Naive thymus-derived CD8-positive, alpha-beta T cell (primary cell): Measurements from ENCODE around the gene ERGIC3. TPM values are rescaled to one million over a fixed set of nuclear protein-coding genes. Genes with fewer than 3 reads are reported as not detected.

Experiments used
- ATAC-seq, 2 donors: fragments of 150-1000 bp; cut with Tn5 transposase in 1 of 2; sonication (Bioruptor Pico), chemical (Tn5 transposase) in 1 of 2; 1 replicate in 1 of 2; 2 replicates in 1 of 2; pipeline ENCODE4 v1.10.0; 2021; ENCODE audit warnings: mild to moderate bottlenecking in 2 of 2, moderate library complexity in 2 of 2
- POLR2A ChIA-PET: fragments of 350-600 bp; sonication (Branson Sonifier 250); formaldehyde crosslinking; loops from one replicate; lab custom pipeline; 2021; ENCODE audit warnings: antibody characterized with exemption; lab: Charles Lee
- DNase-seq, 10 donors: peaks; one replicate each; pipeline versions ENCODE4 v3.0.0 to v3.0.0-alpha.2; 2020 to 2022
- H3K27ac Mint-ChIP-seq, 10 donors: one replicate each; pipeline ENCODE4 v1.8.0; 2020 to 2022; ENCODE audit warnings: mild to moderate bottlenecking in 10 of 10, mixed read lengths in 10 of 10, moderate library complexity in 4 of 10, inconsistent platforms in 1 of 10
- H3K27me3 Mint-ChIP-seq, 5 donors: one replicate each; pipeline ENCODE4 v1.8.0; 2021 to 2022; ENCODE audit warnings: mixed read lengths in 5 of 5
- H3K36me3 Mint-ChIP-seq, 3 donors: one replicate each; pipeline ENCODE4 v1.8.0; 2020 to 2022; ENCODE audit warnings: mixed read lengths in 3 of 3, mild to moderate bottlenecking in 2 of 3, inconsistent platforms in 1 of 3
- H3K4me1 Mint-ChIP-seq, 4 donors: one replicate each; pipeline ENCODE4 v1.8.0; 2021 to 2022; ENCODE audit warnings: mixed read lengths in 4 of 4
- H3K4me3 Mint-ChIP-seq, 10 donors: one replicate each; pipeline ENCODE4 v1.8.0; 2020 to 2022; ENCODE audit warnings: mild to moderate bottlenecking in 10 of 10, mixed read lengths in 10 of 10, moderate library complexity in 6 of 10, inconsistent platforms in 1 of 10
- H3K9me3 Mint-ChIP-seq, 9 donors: one replicate each; pipeline ENCODE4 v1.8.0; 2020 to 2022; ENCODE audit warnings: mixed read lengths in 9 of 9, mild to moderate bottlenecking in 3 of 9, inconsistent platforms in 1 of 9, moderate library complexity in 1 of 9
- polyA plus RNA-seq, 3 donors: library from polyadenylated mRNA; unstranded; fragments of 300-500 nt; fragmentation: Illumina TruSeq; gene quantifications; one replicate each; pipeline ENCODE4 v1.2.3, GENCODE V29; 2021
- total RNA-seq, 8 experiments: library from RNA in 2 of 8; stranded (reverse) in 2 of 8; gene quantifications; one replicate each; pipeline ENCODE4 v1.2.3 and lab custom pipeline; 2021 to 2026

The ERGIC3 gene
- total and polyA plus RNA-seq, 5 experiments from 2014 or later: 129 to 150 (median 149) TPM

GRCh38 chr20:35588397-35588796 is 46.5 kb downstream of the ERGIC3 start:
- DNase-seq (no peak), ATAC-seq (no peak)
- no peaks in the 10 kb centered on the region for H3K4me1 Mint-ChIP-seq
- H3K36me3 Mint-ChIP-seq: no peaks in the 10 kb centered on the region
- peaks cover 0 to 2% (median 0%) of the 10 kb centered on the region in 5 donors for H3K27me3 Mint-ChIP-seq
- H3K9me3 Mint-ChIP-seq: peaks cover 0 to 5% (median 0%) of the 10 kb centered on the region in 9 donors
- no peak overlapping the region for H3K4me3 Mint-ChIP-seq
- H3K27ac Mint-ChIP-seq: peak overlapping the region in 1 of 10 donors; percentile 33
- POLR2A ChIA-PET: no interaction called here

- H3K9me3 Mint-ChIP-seq: no peaks in the 10 kb centered on the region
- H3K27me3 Mint-ChIP-seq: peaks cover 0 to 3% (median 0%) of the 10 kb centered on the region in 5 donors
- ATAC-seq (no peak), DNase-seq (no peak)
- H3K4me1 Mint-ChIP-seq: no peaks in the 10 kb centered on the region
- POLR2A ChIA-PET: interaction anchor here (0.7 kb wide), 1 partner anchor 36 kb away, joined by 3 read pairs; no protein-coding TSS in a partner anchor
- no peak overlapping the region for H3K27ac Mint-ChIP-seq
- H3K36me3 Mint-ChIP-seq: no peaks in the 10 kb centered on the region
- H3K4me3 Mint-ChIP-seq: no peak overlapping the region
Observed at GRCh38 chr20:35592339-35592974, 50.6 kb downstream of the ERGIC3 start.

GRCh38 chr20:35595456-35595855 is 53.6 kb downstream of the ERGIC3 start:
- POLR2A ChIA-PET: no interaction called here
- H3K4me1 Mint-ChIP-seq: peaks cover 0 to 1% (median under 1%) of the 10 kb centered on the region in 4 donors
- no peak for ATAC-seq
- no peaks in the 10 kb centered on the region for H3K36me3 Mint-ChIP-seq
- H3K4me3 Mint-ChIP-seq: no peak overlapping the region
- DNase-seq: no peak
- H3K27ac Mint-ChIP-seq: no peak overlapping the region
- H3K27me3 Mint-ChIP-seq: peaks cover 0 to 6% (median 4%) of the 10 kb centered on the region in 5 donors
- no peaks in the 10 kb centered on the region for H3K9me3 Mint-ChIP-seq

- peaks cover 0 to 9% (median 4%) of the 10 kb centered on the region in 5 donors for H3K27me3 Mint-ChIP-seq
- POLR2A ChIA-PET: no interaction called here
- H3K4me3 Mint-ChIP-seq: no peak overlapping the region
- no peak for ATAC-seq
- peaks cover 0 to 5% (median 3%) of the 10 kb centered on the region in 4 donors for H3K4me1 Mint-ChIP-seq
- DNase-seq: no peak
- H3K9me3 Mint-ChIP-seq: no peaks in the 10 kb centered on the region
- no peak overlapping the region for H3K27ac Mint-ChIP-seq
- H3K36me3 Mint-ChIP-seq: no peaks in the 10 kb centered on the region
Observed at GRCh38 chr20:35595901-35596300, 54.0 kb downstream of the ERGIC3 start.

GRCh38 chr20:35597186-35597585 is 55.3 kb downstream of the ERGIC3 start:
- Mint-ChIP-seq H3K4me3 (no peak overlapping the region), H3K4me1 (peaks cover 0 to 13% (median 12%) of the 10 kb centered on the region in 4 donors), H3K36me3 (no peaks in the 10 kb centered on the region), H3K9me3 (no peaks in the 10 kb centered on the region), H3K27me3 (peaks cover 0 to 14% (median 4%) of the 10 kb centered on the region in 5 donors), H3K27ac (no peak overlapping the region)
- no peak for DNase-seq
- no peak for ATAC-seq
- POLR2A ChIA-PET: no interaction called here

- H3K4me3 Mint-ChIP-seq: peak overlapping the region in 2 of 10 donors; percentile 15
- DNase-seq (no peak), ATAC-seq (no peak)
- H3K36me3 Mint-ChIP-seq: no peaks in the 10 kb centered on the region
- H3K4me1 Mint-ChIP-seq: peaks cover 1 to 17% (median 14%) of the 10 kb centered on the region in 4 donors
- H3K9me3 Mint-ChIP-seq: no peaks in the 10 kb centered on the region
- peaks cover 3 to 24% (median 7%) of the 10 kb centered on the region in 5 donors for H3K27me3 Mint-ChIP-seq
- POLR2A ChIA-PET: interaction anchor here (0.7 kb wide), 1 partner anchor 51 kb away, joined by 3 read pairs; no protein-coding TSS in a partner anchor
- H3K27ac Mint-ChIP-seq: peak overlapping the region in 1 of 10 donors; percentile 57
Observed at GRCh38 chr20:35598476-35598875, 56.6 kb downstream of the ERGIC3 start.

- peaks cover 3 to 25% (median 7%) of the 10 kb centered on the region in 5 donors for H3K27me3 Mint-ChIP-seq
- no peaks in the 10 kb centered on the region for H3K9me3 Mint-ChIP-seq
- no peaks in the 10 kb centered on the region for H3K36me3 Mint-ChIP-seq
- H3K27ac Mint-ChIP-seq: no peak overlapping the region
- POLR2A ChIA-PET: no interaction called here
- H3K4me3 Mint-ChIP-seq: no peak overlapping the region
- no peak for ATAC-seq
- H3K4me1 Mint-ChIP-seq: peaks cover 1 to 17% (median 14%) of the 10 kb centered on the region in 4 donors
- DNase-seq: no peak
Observed at GRCh38 chr20:35598899-35599775, 57.3 kb downstream of the ERGIC3 start.

- Mint-ChIP-seq H3K4me3 (peak overlapping the region in 4 of 10 donors; percentile 30 to 84 (median 58)), H3K36me3 (no peaks in the 10 kb centered on the region), H3K4me1 (peaks cover 1 to 17% (median 14%) of the 10 kb centered on the region in 4 donors), H3K27me3 (peaks cover 3 to 25% (median 7%) of the 10 kb centered on the region in 5 donors), H3K27ac (no peak overlapping the region), H3K9me3 (no peaks in the 10 kb centered on the region)
- DNase-seq (no peak), ATAC-seq (no peak)
- POLR2A ChIA-PET: no interaction called here
Observed at GRCh38 chr20:35599776-35600120, 57.9 kb downstream of the ERGIC3 start.

GRCh38 chr20:35600176-35600992 is 58.5 kb downstream of the ERGIC3 start:
- peaks cover 3 to 25% (median 7%) of the 10 kb centered on the region in 5 donors for H3K27me3 Mint-ChIP-seq
- peak overlapping the region; percentile 74 to 86 (median 82) for H3K4me3 Mint-ChIP-seq
- POLR2A ChIA-PET: interaction anchor here (0.7 to 2.2 kb wide), 4 partner anchors 16 to 283 kb away, joined by 3 to 7 read pairs (median 5); partner anchors contain the start of genes RBM39 and SPAG4
- no peaks in the 10 kb centered on the region for H3K9me3 Mint-ChIP-seq
- no peak for DNase-seq
- peaks cover 1 to 17% (median 14%) of the 10 kb centered on the region in 4 donors for H3K4me1 Mint-ChIP-seq
- no peaks in the 10 kb centered on the region for H3K36me3 Mint-ChIP-seq
- H3K27ac Mint-ChIP-seq: peak overlapping the region in 2 of 10 donors; percentile 52 to 73
- ATAC-seq: no peak

- DNase-seq (peak; percentile 66 to 87 (median 74)), ATAC-seq (peak; percentile 91 to 96)
- H3K4me3 Mint-ChIP-seq: peak overlapping the region; percentile 74 to 86 (median 82)
- H3K4me1 Mint-ChIP-seq: peaks cover 1 to 17% (median 14%) of the 10 kb centered on the region in 4 donors
- H3K9me3 Mint-ChIP-seq: no peaks in the 10 kb centered on the region
- H3K27ac Mint-ChIP-seq: peak overlapping the region in 4 of 10 donors; percentile 44 to 85 (median 62)
- POLR2A ChIA-PET: interaction anchor here (0.5 to 2.2 kb wide), 7 partner anchors 15 to 537 kb away, joined by 3 to 7 read pairs (median 4); partner anchors contain the start of genes NFS1, RBM39, ROMO1 and SPAG4
- H3K27me3 Mint-ChIP-seq: peaks cover 3 to 25% (median 7%) of the 10 kb centered on the region in 5 donors
- H3K36me3 Mint-ChIP-seq: no peaks in the 10 kb centered on the region
Observed at GRCh38 chr20:35600993-35601973, 59.4 kb downstream of the ERGIC3 start.

GRCh38 chr20:35601990-35602389 is 60.1 kb downstream of the ERGIC3 start:
- POLR2A ChIA-PET: interaction anchor here (1.1 to 2.2 kb wide), 5 partner anchors 14 to 282 kb away, joined by 4 to 7 read pairs (median 5); partner anchors contain the start of genes NFS1, ROMO1 and SPAG4
- Mint-ChIP-seq H3K27me3 (peaks cover 3 to 25% (median 6%) of the 10 kb centered on the region in 5 donors), H3K4me3 (peak overlapping the region; percentile 12 to 84 (median 64)), H3K36me3 (no peaks in the 10 kb centered on the region), H3K4me1 (peaks cover 1 to 17% (median 14%) of the 10 kb centered on the region in 4 donors), H3K27ac (peak overlapping the region in 2 of 10 donors; percentile 22 to 62), H3K9me3 (no peaks in the 10 kb centered on the region)
- ATAC-seq (no peak), DNase-seq (no peak)
